ENCODE results near the gene SPATA24.

DNA sequence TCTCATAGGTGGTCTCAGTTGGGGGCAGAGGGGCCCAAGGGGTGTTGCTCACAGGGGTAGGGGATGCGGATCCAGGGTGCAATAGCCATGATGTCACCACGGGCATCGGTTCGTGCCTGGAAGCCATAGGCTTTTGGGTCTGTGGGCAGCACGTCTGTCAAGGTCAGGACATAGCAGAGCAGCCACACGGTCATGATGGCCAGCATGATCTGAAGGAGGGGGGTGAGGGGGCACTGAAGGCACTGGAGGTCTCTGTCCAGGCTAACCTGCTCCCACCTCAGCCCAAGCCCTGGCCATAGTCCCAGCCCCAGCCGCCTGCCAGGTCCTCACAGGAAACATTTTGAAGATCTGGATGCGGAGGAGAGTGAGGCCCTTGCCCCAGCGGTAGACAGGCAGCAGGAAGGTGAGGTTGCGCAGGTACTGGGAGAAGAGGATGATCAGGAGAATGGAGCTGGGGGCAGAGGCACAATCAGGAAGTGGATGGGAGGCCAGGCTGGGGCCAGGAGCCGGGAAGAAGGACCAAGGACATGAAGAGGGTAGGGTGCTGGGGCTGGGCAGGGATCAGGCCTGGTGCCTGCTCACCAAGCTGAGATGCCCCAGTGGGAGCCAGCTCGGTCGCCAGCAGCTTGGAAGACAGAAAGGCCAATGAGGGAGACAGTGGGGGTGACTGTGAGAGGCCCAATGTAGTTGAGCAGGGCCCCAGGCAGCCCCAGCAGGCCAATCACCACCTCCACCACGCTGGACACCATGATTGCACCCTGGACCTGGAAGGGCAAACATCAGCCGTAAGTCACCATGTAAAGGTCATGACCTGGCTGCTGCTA lies 24.1 kb downstream of the SPATA24 start:
- TF ChIP-seq, protein P1, sequence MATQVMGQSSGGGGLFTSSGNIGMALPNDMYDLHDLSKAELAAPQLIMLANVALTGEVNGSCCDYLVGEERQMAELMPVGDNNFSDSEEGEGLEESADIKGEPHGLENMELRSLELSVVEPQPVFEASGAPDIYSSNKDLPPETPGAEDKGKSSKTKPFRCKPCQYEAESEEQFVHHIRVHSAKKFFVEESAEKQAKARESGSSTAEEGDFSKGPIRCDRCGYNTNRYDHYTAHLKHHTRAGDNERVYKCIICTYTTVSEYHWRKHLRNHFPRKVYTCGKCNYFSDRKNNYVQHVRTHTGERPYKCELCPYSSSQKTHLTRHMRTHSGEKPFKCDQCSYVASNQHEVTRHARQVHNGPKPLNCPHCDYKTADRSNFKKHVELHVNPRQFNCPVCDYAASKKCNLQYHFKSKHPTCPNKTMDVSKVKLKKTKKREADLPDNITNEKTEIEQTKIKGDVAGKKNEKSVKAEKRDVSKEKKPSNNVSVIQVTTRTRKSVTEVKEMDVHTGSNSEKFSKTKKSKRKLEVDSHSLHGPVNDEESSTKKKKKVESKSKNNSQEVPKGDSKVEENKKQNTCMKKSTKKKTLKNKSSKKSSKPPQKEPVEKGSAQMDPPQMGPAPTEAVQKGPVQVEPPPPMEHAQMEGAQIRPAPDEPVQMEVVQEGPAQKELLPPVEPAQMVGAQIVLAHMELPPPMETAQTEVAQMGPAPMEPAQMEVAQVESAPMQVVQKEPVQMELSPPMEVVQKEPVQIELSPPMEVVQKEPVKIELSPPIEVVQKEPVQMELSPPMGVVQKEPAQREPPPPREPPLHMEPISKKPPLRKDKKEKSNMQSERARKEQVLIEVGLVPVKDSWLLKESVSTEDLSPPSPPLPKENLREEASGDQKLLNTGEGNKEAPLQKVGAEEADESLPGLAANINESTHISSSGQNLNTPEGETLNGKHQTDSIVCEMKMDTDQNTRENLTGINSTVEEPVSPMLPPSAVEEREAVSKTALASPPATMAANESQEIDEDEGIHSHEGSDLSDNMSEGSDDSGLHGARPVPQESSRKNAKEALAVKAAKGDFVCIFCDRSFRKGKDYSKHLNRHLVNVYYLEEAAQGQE (IDR thresholded peaks at IDR 0.05; ENCODE audit: low read depth), result no peak
- TF ChIP-seq CEBPB (IDR thresholded peaks at IDR 0.05) (no peak), EP300 (IDR thresholded peaks at IDR 0.05; ENCODE audit: borderline replicate concordance) (no peak), FOXM1 (IDR thresholded peaks at IDR 0.05; ENCODE audit: borderline replicate concordance, low read depth) (no peak), TAF1 (IDR thresholded peaks at IDR 0.05; ENCODE audit: low read depth) (no peak), TCF12 (IDR thresholded peaks at IDR 0.05; ENCODE audit: low read depth) (no peak), CREB1 (IDR thresholded peaks at IDR 0.05; ENCODE audit: low read depth) (no peak), NFIC (IDR thresholded peaks at IDR 0.05) (no peak)
- TF ChIP-seq, protein P2, sequence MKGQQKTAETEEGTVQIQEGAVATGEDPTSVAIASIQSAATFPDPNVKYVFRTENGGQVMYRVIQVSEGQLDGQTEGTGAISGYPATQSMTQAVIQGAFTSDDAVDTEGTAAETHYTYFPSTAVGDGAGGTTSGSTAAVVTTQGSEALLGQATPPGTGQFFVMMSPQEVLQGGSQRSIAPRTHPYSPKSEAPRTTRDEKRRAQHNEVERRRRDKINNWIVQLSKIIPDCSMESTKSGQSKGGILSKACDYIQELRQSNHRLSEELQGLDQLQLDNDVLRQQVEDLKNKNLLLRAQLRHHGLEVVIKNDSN (IDR thresholded peaks at IDR 0.05), result no peak
- TF ChIP-seq, protein P3, sequence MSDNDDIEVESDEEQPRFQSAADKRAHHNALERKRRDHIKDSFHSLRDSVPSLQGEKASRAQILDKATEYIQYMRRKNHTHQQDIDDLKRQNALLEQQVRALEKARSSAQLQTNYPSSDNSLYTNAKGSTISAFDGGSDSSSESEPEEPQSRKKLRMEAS (IDR thresholded peaks at IDR 0.05), result no peak

All from Ishikawa (cell line).